PC-3 (cell line): Measurements from ENCODE around the gene MN1.

ENCODE experiments used
- CTCF ChIP-seq: fragments of 300-600 bp; sonication (generic); conservative IDR thresholded peaks from 2 replicates; pipeline ENCODE4 v1.5.1; 2017; ENCODE audit warnings: antibody characterized with exemption, low read depth, mild to moderate bottlenecking, low read length
- EZH2 ChIP-seq: fragments of 300-600 bp; sonication (generic); IDR thresholded peaks from one replicate; pipeline ENCODE4 v1.6.1; 2017; ENCODE audit warnings: antibody characterized with exemption, mild to moderate bottlenecking, low read length; ENCODE audit not compliant: unreplicated experiment

- TF ChIP-seq EZH2 (no peak), CTCF (no peak)
These were observed 95.1 kb downstream of the MN1 start for GRCh38 chr22:27706489-27706888.
